ENCODE measurements around the gene ARHGEF12.

The ARHGEF12 gene

GRCh38 chr11:120354779-120355178 lies 18.6 kb downstream of the ARHGEF12 start:
- in situ Hi-C loops (cut with HindIII; ENCODE audit: low sequenced_read_pairs) = no loop called here
- no peak for DNase-seq (ENCODE audit: low read depth, low spot score)
- TF ChIP-seq, protein P1, sequence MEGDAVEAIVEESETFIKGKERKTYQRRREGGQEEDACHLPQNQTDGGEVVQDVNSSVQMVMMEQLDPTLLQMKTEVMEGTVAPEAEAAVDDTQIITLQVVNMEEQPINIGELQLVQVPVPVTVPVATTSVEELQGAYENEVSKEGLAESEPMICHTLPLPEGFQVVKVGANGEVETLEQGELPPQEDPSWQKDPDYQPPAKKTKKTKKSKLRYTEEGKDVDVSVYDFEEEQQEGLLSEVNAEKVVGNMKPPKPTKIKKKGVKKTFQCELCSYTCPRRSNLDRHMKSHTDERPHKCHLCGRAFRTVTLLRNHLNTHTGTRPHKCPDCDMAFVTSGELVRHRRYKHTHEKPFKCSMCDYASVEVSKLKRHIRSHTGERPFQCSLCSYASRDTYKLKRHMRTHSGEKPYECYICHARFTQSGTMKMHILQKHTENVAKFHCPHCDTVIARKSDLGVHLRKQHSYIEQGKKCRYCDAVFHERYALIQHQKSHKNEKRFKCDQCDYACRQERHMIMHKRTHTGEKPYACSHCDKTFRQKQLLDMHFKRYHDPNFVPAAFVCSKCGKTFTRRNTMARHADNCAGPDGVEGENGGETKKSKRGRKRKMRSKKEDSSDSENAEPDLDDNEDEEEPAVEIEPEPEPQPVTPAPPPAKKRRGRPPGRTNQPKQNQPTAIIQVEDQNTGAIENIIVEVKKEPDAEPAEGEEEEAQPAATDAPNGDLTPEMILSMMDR (IDR thresholded peaks at IDR 0.05; ENCODE audit: low read depth, low read length) = no peak

DNA sequence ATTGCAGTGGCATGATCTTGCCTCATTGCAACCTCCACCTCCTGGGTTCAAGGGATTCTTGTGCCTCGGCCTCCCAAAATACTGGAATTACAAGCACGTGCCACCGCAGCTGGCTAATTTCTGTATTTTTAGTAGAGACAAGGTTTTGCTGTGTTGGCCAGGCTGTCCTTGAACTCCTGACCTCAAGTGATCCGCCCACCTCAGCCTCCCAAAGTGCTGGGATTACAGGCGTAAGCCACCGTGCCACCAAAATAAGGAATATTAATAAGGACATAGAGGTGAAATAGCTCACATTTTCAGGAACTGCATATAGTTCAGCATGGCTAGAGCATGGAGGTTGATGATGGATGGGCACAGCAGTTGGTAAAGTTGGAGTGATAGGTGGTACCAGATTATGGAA lies 21.4 kb downstream of the ARHGEF12 start:
- no peak for DNase-seq (ENCODE audit: low read depth, low spot score)
- in situ Hi-C loops (cut with HindIII; ENCODE audit: low sequenced_read_pairs) = no loop called here
- no peak overlapping the region for H3K4me3 ChIP-seq (ENCODE audit: low read depth, low read length)
- TF ChIP-seq, protein P1 (IDR thresholded peaks at IDR 0.05; ENCODE audit: low read depth, low read length) = no peak

More at GRCh38 chr11:120354779-120355178, 18.6 kb downstream of the ARHGEF12 start:
- H3K4me3 ChIP-seq (ENCODE audit: low read depth, low read length) = no peak overlapping the region

DNA sequence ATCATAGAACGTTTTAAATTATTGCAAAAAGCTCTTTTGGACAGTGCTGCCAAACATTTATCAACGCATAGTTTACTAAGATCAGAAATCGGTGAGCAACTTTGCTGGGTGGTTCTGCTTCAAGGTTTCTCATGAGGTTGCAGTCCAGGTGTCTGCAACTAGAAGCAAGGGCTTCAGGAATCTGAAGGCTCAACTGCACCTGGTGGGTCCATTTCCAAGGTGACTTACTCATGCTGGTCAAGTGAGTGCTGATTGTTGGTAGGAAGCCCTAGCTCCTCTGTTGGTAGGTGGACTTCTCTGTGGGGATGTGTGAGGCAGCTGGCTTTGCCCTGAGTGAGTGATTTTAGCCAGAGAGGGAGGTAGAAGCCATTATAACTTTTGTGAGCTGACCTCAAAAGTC lies 22.5 kb downstream of the ARHGEF12 start:
- TF ChIP-seq, protein P1 (IDR thresholded peaks at IDR 0.05; ENCODE audit: low read depth, low read length) = no peak
- H3K4me3 ChIP-seq (ENCODE audit: low read depth, low read length) = no peak overlapping the region

DNA sequence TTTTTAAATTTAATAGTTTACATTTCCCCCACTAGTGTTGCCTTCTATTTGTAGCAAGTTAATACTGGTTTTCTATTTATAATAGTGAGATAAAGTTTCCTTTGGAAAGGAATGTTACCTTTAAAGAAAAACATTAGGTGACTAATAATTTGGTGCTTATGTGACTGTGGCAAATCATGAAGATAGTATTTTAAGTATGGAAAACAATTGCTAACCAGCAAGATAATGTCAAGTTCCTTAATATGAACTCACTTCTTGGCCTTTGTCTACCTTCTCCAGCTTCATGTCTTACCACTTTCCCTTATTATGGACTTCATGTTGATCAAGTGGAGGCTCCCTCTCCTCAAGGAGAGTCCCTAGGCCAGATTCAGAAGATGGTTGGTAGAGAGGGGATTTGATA lies 27.2 kb downstream of the ARHGEF12 start:
- TF ChIP-seq, protein P1 (IDR thresholded peaks at IDR 0.05; ENCODE audit: low read depth, low read length) = no peak
- no peak overlapping the region for H3K4me3 ChIP-seq (ENCODE audit: low read depth, low read length)
- in situ Hi-C loops (cut with HindIII; ENCODE audit: low sequenced_read_pairs) = no loop called here
- no peak for DNase-seq (ENCODE audit: low read depth, low spot score)

More for the DNA sequence above, 22.5 kb downstream of the ARHGEF12 start:
- DNase-seq (ENCODE audit: low read depth, low spot score) = no peak
- in situ Hi-C loops (cut with HindIII; ENCODE audit: low sequenced_read_pairs) = no loop called here

DNA sequence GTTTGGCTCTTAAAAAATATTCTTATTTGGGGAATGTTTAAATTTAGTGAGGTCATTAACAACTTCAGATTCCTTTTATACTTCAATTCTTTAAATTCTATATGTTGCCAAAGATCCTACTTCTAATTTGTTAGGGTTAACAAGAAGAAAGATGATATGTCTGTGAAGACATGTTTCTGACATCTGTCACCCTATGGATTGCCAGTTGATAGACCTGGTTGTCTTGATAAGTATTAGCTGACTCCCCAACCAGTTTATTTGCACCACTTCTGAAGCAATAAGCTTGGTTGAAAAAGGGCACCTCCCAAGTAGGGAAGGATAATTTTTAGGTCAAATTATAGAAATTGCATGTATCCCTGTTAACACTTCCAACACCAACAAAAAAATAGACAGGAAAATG lies 29.3 kb downstream of the ARHGEF12 start:
- H3K4me3 ChIP-seq (ENCODE audit: low read depth, low read length) = no peak overlapping the region
- TF ChIP-seq, protein P1 (IDR thresholded peaks at IDR 0.05; ENCODE audit: low read depth, low read length) = no peak
- DNase-seq (ENCODE audit: low read depth, low spot score) = no peak
- in situ Hi-C loops (cut with HindIII; ENCODE audit: low sequenced_read_pairs) = no loop called here

DNA sequence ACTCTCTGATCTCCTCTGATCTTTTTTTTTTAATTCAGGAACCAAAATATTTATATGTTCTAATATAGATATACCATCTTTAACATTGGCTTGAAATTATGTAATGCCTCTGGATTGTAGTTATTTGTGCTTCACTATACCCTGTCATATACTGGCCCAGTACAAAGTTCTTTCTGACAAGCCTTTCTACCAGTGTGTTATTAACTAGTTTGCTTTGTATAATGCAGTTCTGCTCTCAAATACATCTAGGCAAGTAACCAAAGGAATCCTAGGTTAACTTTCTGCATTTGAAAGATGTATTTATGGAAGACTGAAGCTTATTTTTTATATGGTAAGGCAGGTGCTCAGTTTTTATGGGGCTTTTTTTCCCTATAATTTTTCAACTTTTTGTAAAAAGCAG lies 36.1 kb downstream of the ARHGEF12 start:
- in situ Hi-C loops (cut with HindIII; ENCODE audit: low sequenced_read_pairs) = no loop called here
- TF ChIP-seq, protein P1 (IDR thresholded peaks at IDR 0.05; ENCODE audit: low read depth, low read length) = no peak
- DNase-seq (ENCODE audit: low read depth, low spot score) = no peak
- no peak overlapping the region for H3K4me3 ChIP-seq (ENCODE audit: low read depth, low read length)

DNA sequence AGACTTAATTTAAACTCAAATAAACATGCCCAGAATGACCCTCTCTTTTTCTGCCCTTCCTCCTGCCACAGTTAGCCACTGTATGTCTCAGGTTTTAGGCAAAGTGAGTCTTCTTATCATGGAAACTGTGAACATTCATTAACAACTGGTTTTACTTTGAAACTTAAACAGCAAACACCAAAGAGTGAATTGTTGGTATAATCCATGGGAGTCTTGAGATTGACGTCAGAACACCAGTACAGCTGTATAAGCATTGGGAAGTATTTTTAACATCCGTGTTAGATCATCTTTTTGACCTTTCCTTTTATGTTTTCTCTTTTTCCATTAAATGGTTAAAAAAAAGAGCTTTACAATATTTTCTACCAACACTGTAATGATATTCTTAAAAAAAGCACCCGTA lies 38.9 kb downstream of the ARHGEF12 start:
- DNase-seq (ENCODE audit: low read depth, low spot score) = peak; percentile 83
- TF ChIP-seq, protein P1 (IDR thresholded peaks at IDR 0.05; ENCODE audit: low read depth, low read length) = no peak
- in situ Hi-C loops (cut with HindIII; ENCODE audit: low sequenced_read_pairs) = no loop called here
- no peak overlapping the region for H3K4me3 ChIP-seq (ENCODE audit: low read depth, low read length)
